DND-41 (cell line): ENCODE measurements around the gene TBC1D22A.

ENCODE experiments used
- CTCF ChIP-seq: IDR thresholded peaks from 2 replicates; pipeline ENCODE4 v1.5.1; 2012; ENCODE audit warnings: borderline replicate concordance, low read length, moderate library complexity, mild to moderate bottlenecking; ENCODE audit not compliant: poor library complexity, severe bottlenecking; ENCODE audit errors: extremely low read depth
- EZH2 ChIP-seq: IDR thresholded peaks from 3 replicates; pipeline ENCODE4 v1.6.1; 2012; ENCODE audit warnings: borderline replicate concordance, low read depth, mild to moderate bottlenecking, moderate library complexity, low read length, inconsistent platforms; ENCODE audit not compliant: severe bottlenecking

GRCh38 chr22:46864314-46865051 is 102.0 kb downstream of the TBC1D22A start:
- TF ChIP-seq CTCF (no peak), EZH2 (no peak)
